Activated CD4-positive, alpha-beta T cell treated with anti-CD3 and anti-CD28 coated beads, Interleukin-2, amount 10 ng/mL, durations not matched to agents 7 days and 5 days (primary cell): ENCODE data around the gene DSTN. TPM values are rescaled to one million over a fixed set of nuclear protein-coding genes. Genes with fewer than 3 reads are reported as not detected.

Source experiments
- CTCF ChIA-PET: fragments of 350-600 bp; sonication (Branson Sonifier 250); formaldehyde crosslinking; loops from one replicate; lab custom pipeline; 2021; ENCODE audit warnings: antibody characterized with exemption; lab: Charles Lee
- POLR2A ChIA-PET: fragments of 350-600 bp; sonication (Branson Sonifier 250); formaldehyde crosslinking; loops from one replicate; lab custom pipeline; 2021; ENCODE audit warnings: antibody characterized with exemption; lab: Charles Lee
- DNase-seq: peaks from one replicate; pipeline ENCODE4 v3.0.0-alpha.2; 2020
- H3K27ac Mint-ChIP-seq: one replicate; pipeline ENCODE4 v1.8.0; 2021; ENCODE audit warnings: mild to moderate bottlenecking, moderate library complexity, mixed read lengths
- H3K27me3 Mint-ChIP-seq: one replicate; pipeline ENCODE4 v1.8.0; 2021; ENCODE audit warnings: mixed read lengths
- H3K36me3 Mint-ChIP-seq: one replicate; pipeline ENCODE4 v1.8.0; 2021; ENCODE audit warnings: low read depth, mixed read lengths
- H3K4me1 Mint-ChIP-seq: one replicate; pipeline ENCODE4 v1.8.0; 2021; ENCODE audit warnings: mixed read lengths
- H3K4me3 Mint-ChIP-seq: one replicate; pipeline ENCODE4 v1.8.0; 2021; ENCODE audit warnings: mild to moderate bottlenecking, moderate library complexity, mixed read lengths
- H3K9me3 Mint-ChIP-seq: one replicate; pipeline ENCODE4 v1.8.0; 2021; ENCODE audit warnings: mixed read lengths
- total RNA-seq, 2 experiments: library from RNA; stranded (reverse); gene quantifications; one replicate each; pipeline ENCODE4 v1.2.3, GENCODE V29; 2021

Gene DSTN
- total RNA-seq, 2 experiments from 2014 or later = 77.4 to 83.3 TPM

DNA sequence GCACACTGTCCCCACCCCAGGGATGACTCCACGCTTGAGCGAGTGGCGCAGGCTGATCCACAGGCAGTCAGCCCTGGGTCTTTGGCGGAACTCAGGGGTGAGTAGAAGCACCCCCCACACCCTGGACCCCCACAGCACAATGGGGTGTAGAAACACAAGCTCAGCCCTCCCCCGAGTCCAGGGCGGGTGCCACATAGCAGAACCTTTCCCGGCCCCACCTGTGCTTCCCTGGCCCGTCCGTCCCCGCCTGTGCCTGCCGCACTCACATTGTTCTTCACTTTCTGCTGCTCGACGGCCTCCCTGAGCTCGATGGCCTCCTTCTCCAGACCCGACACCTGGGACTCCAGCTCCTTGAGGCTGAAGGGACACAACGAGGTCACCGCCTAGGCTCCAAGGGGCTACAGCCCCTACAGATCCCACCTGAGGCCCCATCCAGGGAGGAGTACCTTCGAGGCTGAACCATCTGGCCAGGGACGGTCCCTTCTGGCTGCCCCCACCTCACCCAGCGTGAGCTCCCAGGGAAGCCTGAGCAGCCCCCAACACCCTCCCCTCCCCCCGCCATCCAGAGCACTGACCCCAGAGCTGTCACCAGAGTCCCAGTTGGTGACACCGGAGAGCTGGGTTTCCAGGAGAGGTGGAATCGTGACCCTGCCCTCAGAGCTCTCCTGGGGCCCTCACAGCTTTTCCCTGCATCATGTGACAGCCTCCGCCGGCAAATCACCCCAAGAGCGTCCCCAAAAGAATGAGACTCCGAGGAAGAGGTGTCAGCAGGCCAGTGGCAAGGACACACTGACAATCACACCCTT, 55.6 kb downstream of the DSTN start:
- ChIA-PET POLR2A (no interaction called here), CTCF (interaction anchor here (1.3 kb wide), 1 partner anchor 10 kb away, joined by 3 read pairs; no protein-coding TSS in a partner anchor)
- no peaks in the 10 kb centered on the region for H3K36me3 Mint-ChIP-seq
- no peak overlapping the region for H3K27ac Mint-ChIP-seq
- H3K4me1 Mint-ChIP-seq = no peaks in the 10 kb centered on the region
- DNase-seq = no peak
- no peaks in the 10 kb centered on the region for H3K9me3 Mint-ChIP-seq
- no peak overlapping the region for H3K4me3 Mint-ChIP-seq
- no peaks in the 10 kb centered on the region for H3K27me3 Mint-ChIP-seq

DNA sequence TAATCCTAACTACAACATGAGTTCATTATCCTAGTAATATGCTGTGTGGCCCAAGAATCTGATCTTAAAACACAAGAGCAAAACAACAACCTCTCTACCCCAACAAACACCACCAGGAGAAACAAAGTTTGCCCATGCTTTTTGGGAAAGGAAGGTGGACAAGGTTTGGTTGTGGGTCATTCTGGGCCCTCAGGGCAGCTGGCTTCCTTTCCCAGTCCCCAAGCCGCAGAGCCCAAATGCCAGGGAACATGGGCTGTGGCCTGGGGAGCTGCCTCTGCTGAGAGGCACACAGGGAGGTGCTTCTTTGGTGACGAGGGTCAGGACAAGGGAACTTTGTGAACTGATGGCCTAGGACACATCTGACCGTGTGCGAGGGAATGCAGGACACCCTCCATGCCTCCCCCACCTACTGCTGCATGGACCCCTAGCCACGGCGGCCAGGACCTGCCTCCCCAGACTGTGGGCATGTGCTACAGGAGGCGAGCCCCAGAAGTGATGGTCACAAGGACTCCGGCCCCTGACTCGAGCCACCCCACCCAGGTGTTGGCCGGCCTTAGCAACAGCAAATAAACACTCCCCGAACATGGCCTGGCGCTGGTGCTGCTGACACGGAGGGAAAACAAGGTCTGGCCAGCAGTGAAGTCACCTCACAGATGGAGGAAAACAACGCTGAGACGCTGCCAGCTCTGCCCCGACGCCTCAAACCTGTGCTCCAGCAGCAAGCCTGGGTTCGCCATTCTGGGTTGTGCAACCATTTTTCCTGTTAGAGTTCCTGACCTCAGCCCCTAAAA, 56.5 kb downstream of the DSTN start:
- no peaks in the 10 kb centered on the region for H3K27me3 Mint-ChIP-seq
- H3K9me3 Mint-ChIP-seq = no peaks in the 10 kb centered on the region
- ChIA-PET POLR2A (no interaction called here), CTCF (interaction anchor here (1.3 kb wide), 1 partner anchor 9 kb away, joined by 3 read pairs; no protein-coding TSS in a partner anchor)
- no peak overlapping the region for H3K4me3 Mint-ChIP-seq
- no peaks in the 10 kb centered on the region for H3K36me3 Mint-ChIP-seq
- no peak overlapping the region for H3K27ac Mint-ChIP-seq
- H3K4me1 Mint-ChIP-seq = no peaks in the 10 kb centered on the region
- no peak for DNase-seq

DNA sequence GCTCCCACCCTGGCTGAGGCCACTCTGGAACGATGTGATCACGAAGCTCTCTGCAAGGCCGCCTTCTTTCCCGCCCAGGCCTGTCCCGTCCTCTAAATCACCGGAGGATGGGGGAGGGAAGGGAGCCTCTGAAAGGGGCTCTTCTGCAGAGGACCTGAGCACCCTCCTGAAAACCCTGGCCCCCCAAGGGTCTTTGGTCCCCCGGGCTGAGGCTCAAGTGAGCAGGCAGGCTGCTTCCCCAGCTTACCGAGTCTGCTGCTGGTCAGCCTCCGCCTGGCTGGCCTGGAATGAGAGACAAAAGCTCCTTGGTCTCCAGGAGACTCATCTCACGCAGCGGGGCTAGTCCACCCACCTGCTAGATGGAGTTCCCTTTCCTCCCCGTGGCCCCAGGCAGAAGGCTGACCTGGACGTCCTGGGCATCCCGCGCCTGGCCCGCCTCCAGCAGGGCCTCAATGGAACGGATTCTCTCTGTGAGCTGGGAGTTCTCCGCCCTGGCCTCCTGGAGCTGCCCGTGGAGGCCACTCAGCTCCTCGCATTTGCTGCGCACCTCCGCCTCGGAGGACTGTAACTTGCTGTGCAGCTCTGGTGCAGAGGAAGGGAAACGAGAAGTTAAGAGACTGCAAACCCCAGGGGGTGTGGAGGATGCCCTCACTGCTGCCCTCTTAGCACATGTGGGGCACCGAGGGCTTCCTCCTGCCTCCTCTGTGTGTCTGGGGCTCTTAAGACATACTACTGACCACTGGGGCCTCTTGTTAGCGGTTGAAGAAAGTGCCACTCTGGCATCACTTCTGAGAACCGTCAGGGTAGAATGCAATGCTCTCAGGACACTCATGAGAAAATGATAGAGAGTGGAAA, 57.5 kb downstream of the DSTN start:
- H3K27me3 Mint-ChIP-seq = no peaks in the 10 kb centered on the region
- no peaks in the 10 kb centered on the region for H3K4me1 Mint-ChIP-seq
- no peaks in the 10 kb centered on the region for H3K9me3 Mint-ChIP-seq
- CTCF ChIA-PET = interaction anchor here (1.3 kb wide), 1 partner anchor 8 kb away, joined by 3 read pairs; no protein-coding TSS in a partner anchor
- no peak overlapping the region for H3K4me3 Mint-ChIP-seq
- DNase-seq = no peak
- H3K36me3 Mint-ChIP-seq = peaks cover under 1% of the 10 kb centered on the region
- H3K27ac Mint-ChIP-seq = no peak overlapping the region
- POLR2A ChIA-PET = no interaction called here

DNA sequence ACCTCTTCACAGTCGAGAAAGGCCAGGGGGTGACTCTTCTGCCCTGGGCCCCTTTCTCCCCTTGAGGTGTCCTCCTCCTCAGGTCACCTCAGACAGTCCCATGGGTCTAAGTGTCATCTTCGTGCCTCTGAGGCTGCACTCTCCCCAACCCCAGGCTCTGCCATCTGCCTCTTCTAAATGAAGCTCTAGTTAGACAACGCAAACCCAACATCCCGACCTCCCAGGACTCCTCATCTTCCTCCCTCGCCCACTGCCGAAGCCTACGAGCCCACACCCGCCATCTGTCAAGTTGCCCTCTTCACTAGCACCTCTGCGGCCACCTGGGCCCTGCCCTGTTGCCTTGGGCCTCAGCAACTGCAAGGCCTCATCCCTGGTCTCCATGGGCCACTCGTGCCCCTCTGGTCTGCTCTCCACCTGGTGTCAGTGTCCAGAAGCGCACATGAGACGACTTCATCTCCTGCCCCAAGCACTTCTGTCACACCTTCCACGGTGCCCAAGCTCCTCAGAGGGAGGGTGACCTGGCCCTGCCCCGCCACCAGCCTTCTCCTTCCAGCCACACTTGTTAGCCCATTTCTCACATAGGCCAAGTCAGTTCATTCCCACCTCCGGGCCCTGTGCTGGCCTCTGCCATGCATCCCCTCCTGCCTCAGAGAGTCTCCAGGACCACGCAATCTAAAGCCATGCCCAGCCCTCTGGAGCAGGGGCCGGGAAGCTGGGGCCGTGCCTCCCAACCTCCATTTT, 58.4 kb downstream of the DSTN start:
- Mint-ChIP-seq H3K36me3 (peaks cover 4% of the 10 kb centered on the region), H3K4me1 (no peaks in the 10 kb centered on the region), H3K27ac (no peak overlapping the region), H3K4me3 (no peak overlapping the region), H3K27me3 (no peaks in the 10 kb centered on the region), H3K9me3 (no peaks in the 10 kb centered on the region)
- DNase-seq = no peak
- ChIA-PET POLR2A (no interaction called here), CTCF (no interaction called here)

GRCh38 chr20:17629025-17629424, 59.1 kb downstream of the DSTN start:
- Mint-ChIP-seq H3K27me3 (no peaks in the 10 kb centered on the region), H3K27ac (no peak overlapping the region), H3K36me3 (peaks cover 10% of the 10 kb centered on the region), H3K4me3 (no peak overlapping the region), H3K9me3 (no peaks in the 10 kb centered on the region), H3K4me1 (no peaks in the 10 kb centered on the region)
- DNase-seq = no peak
- POLR2A ChIA-PET = no interaction called here
- CTCF ChIA-PET = interaction anchor here (0.7 to 1.0 kb wide), 2 partner anchors 9 to 18 kb away, joined by 3 read pairs; no protein-coding TSS in a partner anchor

DNA sequence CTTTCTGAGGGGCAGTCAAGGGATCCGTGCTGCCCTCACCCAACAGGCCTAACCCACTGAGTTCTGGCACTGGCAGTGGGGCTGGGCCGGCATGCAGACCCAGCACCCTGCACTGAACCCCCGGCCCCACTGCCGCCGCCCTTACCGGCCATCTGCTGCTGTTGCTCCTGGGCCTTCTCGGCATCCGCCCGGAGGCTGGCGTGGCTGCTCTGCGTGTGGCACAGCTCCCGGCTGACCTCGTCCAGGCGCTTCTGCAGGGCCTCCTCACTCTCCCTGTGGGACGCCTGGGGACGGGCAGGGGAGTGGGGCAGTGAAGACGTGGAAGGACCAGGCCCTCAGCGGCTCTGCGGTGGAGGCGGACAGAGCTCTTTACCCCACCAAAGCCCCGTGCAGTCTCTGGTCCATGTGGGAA, 59.8 kb downstream of the DSTN start:
- no peak overlapping the region for H3K4me3 Mint-ChIP-seq
- no peak overlapping the region for H3K27ac Mint-ChIP-seq
- H3K27me3 Mint-ChIP-seq = no peaks in the 10 kb centered on the region
- no peaks in the 10 kb centered on the region for H3K4me1 Mint-ChIP-seq
- POLR2A ChIA-PET = no interaction called here
- H3K9me3 Mint-ChIP-seq = no peaks in the 10 kb centered on the region
- H3K36me3 Mint-ChIP-seq = peaks cover 10% of the 10 kb centered on the region
- DNase-seq = no peak
- CTCF ChIA-PET = interaction anchor here (0.7 to 1.5 kb wide), 4 partner anchors 8 to 53 kb away, joined by 3 to 5 read pairs (median 4); partner anchors contain the start of gene RRBP1

- Mint-ChIP-seq H3K9me3 (no peaks in the 10 kb centered on the region), H3K4me1 (no peaks in the 10 kb centered on the region), H3K27me3 (no peaks in the 10 kb centered on the region), H3K36me3 (peaks cover 10% of the 10 kb centered on the region), H3K27ac (peak overlapping the region; percentile 44), H3K4me3 (no peak overlapping the region)
- ChIA-PET CTCF (interaction anchor here (1.1 to 1.5 kb wide), 2 partner anchors 11 to 52 kb away, joined by 4 to 5 read pairs; partner anchors contain the start of gene RRBP1), POLR2A (no interaction called here)
- DNase-seq = no peak
These were observed 60.4 kb downstream of the DSTN start for GRCh38 chr20:17630151-17630805.

DNA sequence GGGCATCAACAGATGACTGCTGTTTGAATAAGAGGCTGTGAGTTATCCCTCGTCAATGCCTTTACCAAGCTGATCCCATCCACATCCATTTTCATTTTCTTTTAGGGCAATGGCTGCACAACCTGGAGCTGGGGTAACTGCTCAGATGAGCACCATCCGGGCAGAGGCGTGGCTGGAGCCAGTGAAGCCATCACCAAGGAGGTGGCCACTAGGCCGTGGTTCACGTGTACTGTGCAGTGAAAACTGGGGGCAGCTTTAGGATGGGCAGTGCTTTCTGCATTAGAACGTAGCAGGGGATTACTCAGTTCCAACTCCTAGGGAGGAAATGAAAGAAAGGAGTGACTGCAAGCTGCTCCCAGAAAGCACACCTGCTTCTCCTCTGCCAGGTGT, 60.9 kb downstream of the DSTN start:
- CTCF ChIA-PET = interaction anchor here (0.5 to 1.5 kb wide), 3 partner anchors 12 to 174 kb away, joined by 3 to 5 read pairs (median 4); partner anchors contain the start of gene RRBP1
- Mint-ChIP-seq H3K27ac (no peak overlapping the region), H3K4me1 (no peaks in the 10 kb centered on the region), H3K27me3 (no peaks in the 10 kb centered on the region), H3K9me3 (no peaks in the 10 kb centered on the region), H3K36me3 (peaks cover 10% of the 10 kb centered on the region), H3K4me3 (no peak overlapping the region)
- no peak for DNase-seq
- POLR2A ChIA-PET = no interaction called here

DNA sequence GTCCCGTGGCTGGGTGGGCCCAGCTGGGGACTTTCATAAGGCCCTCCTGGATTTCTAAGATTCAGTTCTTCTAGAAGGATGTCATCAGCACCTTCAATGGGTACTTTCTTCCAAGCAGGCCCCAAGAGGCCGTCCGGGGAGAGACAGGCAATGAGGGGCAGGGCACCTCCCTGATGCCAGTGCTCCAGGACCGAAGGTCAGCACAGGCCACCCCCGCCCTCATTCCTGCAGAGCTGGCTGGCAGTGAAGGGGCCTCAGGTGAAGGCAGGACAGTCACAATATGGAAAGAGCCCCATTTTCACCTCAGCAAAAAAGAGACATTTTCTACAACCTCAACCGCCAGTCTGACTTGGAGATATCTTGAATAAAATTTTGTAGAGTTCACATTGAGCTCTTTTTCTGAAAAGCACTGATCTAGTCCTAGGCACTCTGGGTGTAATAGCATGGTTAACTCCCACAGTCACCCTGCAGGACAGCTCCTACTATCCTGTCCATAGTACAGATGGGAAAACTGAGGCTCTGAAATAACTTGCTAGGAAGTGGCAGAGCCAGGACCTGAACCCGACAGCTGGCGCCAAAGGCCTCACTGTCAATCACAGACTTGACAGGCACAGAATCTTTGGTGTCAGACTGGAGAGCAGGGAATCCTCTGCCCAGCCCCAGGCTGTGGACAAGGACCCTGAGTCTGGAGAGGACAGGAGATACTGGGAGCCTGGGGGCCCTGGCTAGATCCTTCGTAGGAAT, 61.9 kb downstream of the DSTN start:
- H3K27me3 Mint-ChIP-seq = no peaks in the 10 kb centered on the region
- ChIA-PET CTCF (interaction anchor here (0.8 kb wide), 1 partner anchor 9 kb away, joined by 3 read pairs; no protein-coding TSS in a partner anchor), POLR2A (no interaction called here)
- no peak overlapping the region for H3K4me3 Mint-ChIP-seq
- DNase-seq = no peak
- no peaks in the 10 kb centered on the region for H3K9me3 Mint-ChIP-seq
- no peak overlapping the region for H3K27ac Mint-ChIP-seq
- H3K36me3 Mint-ChIP-seq = peaks cover 10% of the 10 kb centered on the region
- no peaks in the 10 kb centered on the region for H3K4me1 Mint-ChIP-seq

DNA sequence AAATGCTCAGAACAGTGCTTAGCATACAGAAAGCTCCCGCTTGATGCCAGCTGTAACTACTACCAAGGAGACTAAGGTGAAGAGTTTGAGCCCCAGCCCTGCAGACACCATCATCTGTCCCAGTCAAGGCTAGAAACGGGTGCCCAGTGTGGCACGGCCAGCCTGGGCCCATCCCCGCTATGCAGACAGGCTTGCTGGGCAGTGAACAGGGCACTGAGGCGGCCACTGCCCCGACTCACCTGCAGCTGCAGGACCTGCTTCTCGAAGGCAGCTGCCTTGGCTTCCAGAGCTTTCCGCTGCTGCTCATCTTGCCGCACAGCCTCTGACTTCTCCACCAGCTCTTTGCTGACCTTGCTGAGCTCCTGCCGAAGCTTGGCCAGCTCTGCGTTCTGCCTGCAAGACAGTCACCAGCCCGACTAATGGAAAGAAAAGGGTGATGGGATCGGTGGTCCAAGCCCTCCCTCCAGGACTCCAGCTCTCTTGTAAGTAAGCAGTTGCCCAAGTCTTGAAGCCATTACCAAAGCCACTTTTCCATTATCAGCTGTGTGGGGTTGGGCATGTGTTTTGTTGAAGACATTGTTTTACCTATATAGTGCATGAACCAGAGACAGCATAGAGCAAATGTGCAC, 63.5 kb downstream of the DSTN start:
- Mint-ChIP-seq H3K27me3 (no peaks in the 10 kb centered on the region), H3K4me1 (no peaks in the 10 kb centered on the region), H3K9me3 (no peaks in the 10 kb centered on the region), H3K4me3 (no peak overlapping the region), H3K36me3 (peaks cover 10% of the 10 kb centered on the region), H3K27ac (no peak overlapping the region)
- DNase-seq = no peak
- ChIA-PET CTCF (interaction anchor here (1.0 kb wide), 1 partner anchor 15 kb away, joined by 5 read pairs; no protein-coding TSS in a partner anchor), POLR2A (no interaction called here)
